Astrocyte (in vitro differentiated cells and primary cell): ENCODE results near the gene NINL. TPM values are rescaled to one million over a fixed set of nuclear protein-coding genes. Genes with fewer than 3 reads are reported as not detected.

Experiments used
- DNase-seq: peaks from one replicate; pipeline ENCODE4 v3.0.0-alpha.2; 2010; ENCODE audit warnings: low read depth
- FAIRE-seq: peaks from 2 replicates; lab custom pipeline; 2011; peaks lifted over from hg19 to GRCh38; lab: Jason Lieb, UNC
- H2AFZ ChIP-seq: 2 replicates; pipeline ENCODE4 v1.6.0; 2012; ENCODE audit warnings: low read depth, low read length, inconsistent platforms
- H3K27ac ChIP-seq: 2 replicates; pipeline ENCODE4 v1.5.1; 2011; ENCODE audit warnings: low read depth, low read length, inconsistent platforms
- H3K27me3 ChIP-seq: 2 replicates; pipeline ENCODE4 v1.6.0; 2011; ENCODE audit warnings: low read length, inconsistent platforms; ENCODE audit not compliant: insufficient read depth
- H3K36me3 ChIP-seq: 2 replicates; pipeline ENCODE4 v1.5.1; 2011; ENCODE audit warnings: low read length, inconsistent platforms; ENCODE audit not compliant: insufficient read depth
- H3K4me1 ChIP-seq: 2 replicates; pipeline ENCODE4 v1.5.1; 2011; ENCODE audit warnings: low read length, inconsistent platforms; ENCODE audit not compliant: insufficient read depth
- H3K4me2 ChIP-seq: 2 replicates; pipeline ENCODE4 v1.6.0; 2012; ENCODE audit warnings: low read length, inconsistent platforms
- H3K4me3 ChIP-seq: 2 replicates; pipeline ENCODE4 v1.5.1; 2011; ENCODE audit warnings: low read depth, mild to moderate bottlenecking, low read length, inconsistent platforms; ENCODE audit not compliant: insufficient read depth
- H3K79me2 ChIP-seq: 2 replicates; pipeline ENCODE4 v1.6.0; 2012; ENCODE audit warnings: mild to moderate bottlenecking, low read length, inconsistent platforms; ENCODE audit not compliant: insufficient read depth
- H3K9ac ChIP-seq: 2 replicates; pipeline ENCODE4 v1.6.0; 2012; ENCODE audit warnings: mild to moderate bottlenecking, low read length, inconsistent platforms
- H3K9me3 ChIP-seq: 2 replicates; pipeline ENCODE4 v1.5.1; 2012; ENCODE audit warnings: low read depth, mild to moderate bottlenecking, low read length, inconsistent platforms; ENCODE audit not compliant: insufficient read depth
- H4K20me1 ChIP-seq: 2 replicates; pipeline ENCODE4 v1.6.0; 2012; ENCODE audit warnings: low read length, inconsistent platforms; ENCODE audit not compliant: insufficient read depth
- H3K27ac Mint-ChIP-seq: one replicate; pipeline ENCODE4 v1.8.0; 2021; ENCODE audit warnings: mild to moderate bottlenecking, mixed read lengths; ENCODE audit not compliant: unreplicated experiment
- H3K27me3 Mint-ChIP-seq: one replicate; pipeline ENCODE4 v1.8.0; 2021; ENCODE audit warnings: low read depth, mixed read lengths; ENCODE audit not compliant: unreplicated experiment
- H3K36me3 Mint-ChIP-seq: one replicate; pipeline ENCODE4 v1.8.0; 2021; ENCODE audit warnings: low read depth, mixed read lengths; ENCODE audit not compliant: unreplicated experiment
- H3K4me1 Mint-ChIP-seq: one replicate; pipeline ENCODE4 v1.8.0; 2021; ENCODE audit warnings: low read depth, mixed read lengths; ENCODE audit not compliant: unreplicated experiment
- H3K4me3 Mint-ChIP-seq: one replicate; pipeline ENCODE4 v1.8.0; 2021; ENCODE audit warnings: mild to moderate bottlenecking, moderate library complexity, mixed read lengths; ENCODE audit not compliant: unreplicated experiment
- H3K9me3 Mint-ChIP-seq: one replicate; pipeline ENCODE4 v1.8.0; 2021; ENCODE audit warnings: mild to moderate bottlenecking, mixed read lengths; ENCODE audit not compliant: unreplicated experiment
- EZH2 ChIP-seq: IDR thresholded peaks from 2 replicates; pipeline ENCODE4 v1.6.1; 2012; ENCODE audit warnings: mild to moderate bottlenecking, low read length, inconsistent platforms; ENCODE audit not compliant: insufficient read depth
- total RNA-seq: library from RNA; stranded (reverse); gene quantifications from 2 replicates; pipeline ENCODE4 v1.2.1, GENCODE V29; 2021
- TF ChIP-seq, protein P1 (sequence below): IDR thresholded peaks from 2 replicates; pipeline ENCODE4 v1.5.1; 2011; ENCODE audit warnings: low read depth, mild to moderate bottlenecking, inconsistent platforms, low read length, moderate library complexity; ENCODE audit not compliant: insufficient read depth

NINL gene
- total RNA-seq, 1 donor from 2014 or later, result 10.2 TPM

DNA sequence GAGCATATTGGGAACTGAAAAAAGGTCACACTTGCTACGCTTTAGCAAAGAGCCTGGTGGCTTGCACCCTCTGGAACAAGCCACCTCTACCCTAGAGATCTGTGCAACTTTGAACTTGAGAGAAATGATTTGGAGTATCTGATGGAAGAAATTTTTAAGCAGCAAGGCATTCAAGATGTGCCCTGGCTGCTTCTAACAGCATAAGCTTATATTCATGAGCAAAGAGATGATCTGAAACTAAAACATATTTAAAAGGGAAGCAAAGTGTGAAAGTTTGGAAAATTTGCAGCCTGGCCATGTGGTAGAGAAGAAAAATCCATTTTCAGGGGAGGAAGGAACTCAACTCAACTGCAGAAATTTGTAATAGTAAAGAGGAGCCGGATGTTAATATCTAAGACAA is 71.1 kb downstream of the NINL start:
- no peak for DNase-seq
- Histone ChIP-seq H3K79me2 (no peaks in the 10 kb centered on the region), H2AFZ (no peak overlapping the region), H3K9me3 (peaks cover 16% of the 10 kb centered on the region), H3K27ac (no peak overlapping the region), H3K36me3 (peaks cover 3% of the 10 kb centered on the region), H3K4me2 (no peak overlapping the region), H4K20me1 (peaks cover 6% of the 10 kb centered on the region), H3K9ac (no peak overlapping the region), H3K4me3 (no peak overlapping the region), H3K4me1 (no peaks in the 10 kb centered on the region), H3K27me3 (no peaks in the 10 kb centered on the region)
- FAIRE-seq, result no peak
- H3K4me3 Mint-ChIP-seq, result no peak overlapping the region
- TF ChIP-seq, protein P1, sequence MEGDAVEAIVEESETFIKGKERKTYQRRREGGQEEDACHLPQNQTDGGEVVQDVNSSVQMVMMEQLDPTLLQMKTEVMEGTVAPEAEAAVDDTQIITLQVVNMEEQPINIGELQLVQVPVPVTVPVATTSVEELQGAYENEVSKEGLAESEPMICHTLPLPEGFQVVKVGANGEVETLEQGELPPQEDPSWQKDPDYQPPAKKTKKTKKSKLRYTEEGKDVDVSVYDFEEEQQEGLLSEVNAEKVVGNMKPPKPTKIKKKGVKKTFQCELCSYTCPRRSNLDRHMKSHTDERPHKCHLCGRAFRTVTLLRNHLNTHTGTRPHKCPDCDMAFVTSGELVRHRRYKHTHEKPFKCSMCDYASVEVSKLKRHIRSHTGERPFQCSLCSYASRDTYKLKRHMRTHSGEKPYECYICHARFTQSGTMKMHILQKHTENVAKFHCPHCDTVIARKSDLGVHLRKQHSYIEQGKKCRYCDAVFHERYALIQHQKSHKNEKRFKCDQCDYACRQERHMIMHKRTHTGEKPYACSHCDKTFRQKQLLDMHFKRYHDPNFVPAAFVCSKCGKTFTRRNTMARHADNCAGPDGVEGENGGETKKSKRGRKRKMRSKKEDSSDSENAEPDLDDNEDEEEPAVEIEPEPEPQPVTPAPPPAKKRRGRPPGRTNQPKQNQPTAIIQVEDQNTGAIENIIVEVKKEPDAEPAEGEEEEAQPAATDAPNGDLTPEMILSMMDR, result no peak
- TF ChIP-seq EZH2, result no peak
- H3K4me1 Mint-ChIP-seq, result no peaks in the 10 kb centered on the region
- H3K36me3 Mint-ChIP-seq, result peaks cover 57% of the 10 kb centered on the region
- H3K27ac Mint-ChIP-seq, result no peak overlapping the region
- no peaks in the 10 kb centered on the region for H3K27me3 Mint-ChIP-seq
- H3K9me3 Mint-ChIP-seq, result peaks cover 27% of the 10 kb centered on the region

DNA sequence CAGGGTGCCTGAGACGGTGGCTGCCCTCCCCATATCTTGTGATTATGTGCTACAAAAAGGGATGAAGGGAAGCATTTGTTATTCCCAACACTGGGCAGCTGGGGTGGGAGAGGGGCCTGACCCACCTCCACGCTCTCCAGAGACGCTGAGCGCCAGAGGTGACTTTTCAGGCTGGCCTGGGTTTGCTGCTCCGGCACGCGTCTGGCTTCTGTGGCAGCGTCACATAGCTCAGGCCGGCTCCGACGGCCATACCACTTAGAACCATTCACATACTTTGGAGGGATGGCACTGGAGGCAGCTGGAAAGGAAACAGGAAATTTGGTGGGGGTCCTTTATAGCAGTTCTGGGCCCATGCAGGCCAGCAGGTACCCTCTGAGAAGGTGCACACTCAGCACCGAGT is 72.6 kb downstream of the NINL start:
- no peak overlapping the region for H3K27ac Mint-ChIP-seq
- peaks cover 8% of the 10 kb centered on the region for H3K4me1 Mint-ChIP-seq
- H3K9me3 Mint-ChIP-seq, result peaks cover 28% of the 10 kb centered on the region
- Histone ChIP-seq H3K27ac (no peak overlapping the region), H4K20me1 (peaks cover 9% of the 10 kb centered on the region), H3K4me3 (no peak overlapping the region), H3K79me2 (no peaks in the 10 kb centered on the region), H3K9me3 (peaks cover 16% of the 10 kb centered on the region), H3K36me3 (peaks cover 6% of the 10 kb centered on the region), H3K4me1 (peaks cover 11% of the 10 kb centered on the region), H3K27me3 (no peaks in the 10 kb centered on the region), H2AFZ (no peak overlapping the region), H3K4me2 (no peak overlapping the region), H3K9ac (no peak overlapping the region)
- no peak for FAIRE-seq
- peaks cover 59% of the 10 kb centered on the region for H3K36me3 Mint-ChIP-seq
- no peak for DNase-seq
- H3K4me3 Mint-ChIP-seq, result no peak overlapping the region
- H3K27me3 Mint-ChIP-seq, result no peaks in the 10 kb centered on the region
- TF ChIP-seq, protein P1, result no peak
- no peak for TF ChIP-seq EZH2

DNA sequence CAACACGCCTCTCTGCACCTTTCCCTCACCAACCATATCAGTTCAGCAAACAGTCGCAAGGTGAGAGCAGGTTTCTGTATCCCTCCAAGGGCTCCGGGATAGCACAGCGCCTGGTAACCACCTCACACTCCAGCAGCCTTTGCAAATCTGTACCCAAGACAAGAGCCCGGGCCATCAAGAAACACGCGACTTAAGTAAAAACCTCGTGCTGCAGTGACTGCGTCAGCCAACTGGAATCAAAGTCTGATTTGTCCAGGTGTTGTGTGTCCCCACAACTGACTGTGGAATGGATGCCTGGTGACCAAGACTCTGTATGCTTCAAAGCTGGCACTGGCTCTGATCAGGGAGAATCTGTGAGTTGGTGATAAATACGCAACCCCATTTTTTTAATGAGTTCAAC is 74.1 kb downstream of the NINL start:
- Histone ChIP-seq H3K9ac (no peak overlapping the region), H3K36me3 (peaks cover 6% of the 10 kb centered on the region), H3K79me2 (no peaks in the 10 kb centered on the region), H2AFZ (no peak overlapping the region), H3K27ac (no peak overlapping the region), H4K20me1 (peaks cover 16% of the 10 kb centered on the region), H3K4me3 (no peak overlapping the region), H3K27me3 (no peaks in the 10 kb centered on the region), H3K9me3 (peaks cover 16% of the 10 kb centered on the region), H3K4me2 (no peak overlapping the region), H3K4me1 (peaks cover 16% of the 10 kb centered on the region)
- Mint-ChIP-seq H3K9me3 (peaks cover 24% of the 10 kb centered on the region), H3K27me3 (no peaks in the 10 kb centered on the region), H3K27ac (no peak overlapping the region), H3K4me1 (peaks cover 11% of the 10 kb centered on the region), H3K4me3 (no peak overlapping the region), H3K36me3 (peaks cover 45% of the 10 kb centered on the region)
- DNase-seq, result no peak
- no peak for FAIRE-seq
- no peak for TF ChIP-seq EZH2
- TF ChIP-seq, protein P1, result no peak
